Psoas muscle (tissue), 8 donors: Measurements from ENCODE around the gene MRPS24. TPM values are rescaled to one million over a fixed set of nuclear protein-coding genes. Genes with fewer than 3 reads are reported as not detected.

Source experiments
- ATAC-seq, 4 donors: fragments of 200-7000 bp; cut with Tn5 transposase; one replicate each; pipeline ENCODE4 v1.9.1; 2020; ENCODE audit warnings: moderate library complexity in 3 of 4, mild to moderate bottlenecking in 2 of 4
- DNase-seq, 2 donors: peaks; one replicate each; pipeline ENCODE4 v3.0.0-alpha.2; 2020
- H3K27ac ChIP-seq: fragments of 200-600 bp; one replicate; pipeline ENCODE4 v1.8.0; 2022
- H3K27me3 ChIP-seq, 3 donors: fragments of 200-600 bp in 1 of 3; one replicate each; pipeline versions ENCODE4 v1.6.1 to v1.8.0; 2013 to 2022; ENCODE audit warnings: low read length in 2 of 3, mild to moderate bottlenecking in 2 of 3, moderate library complexity in 1 of 3; ENCODE audit not compliant: insufficient read depth in 3 of 3
- H3K36me3 ChIP-seq, 2 donors: fragments of 200-600 bp in 1 of 2; one replicate each; pipeline versions ENCODE4 v1.6.1 to v1.8.0; 2013 to 2022; ENCODE audit warnings: low read depth in 1 of 2, mild to moderate bottlenecking in 1 of 2, moderate library complexity in 1 of 2; ENCODE audit not compliant: insufficient read depth in 1 of 2
- H3K4me1 ChIP-seq: fragments of 200-600 bp; one replicate; pipeline ENCODE4 v1.8.0; 2022
- H3K4me3 ChIP-seq: fragments of 200-600 bp; one replicate; pipeline ENCODE4 v1.8.0; 2022; ENCODE audit warnings: mild to moderate bottlenecking
- H3K9me3 ChIP-seq: fragments of 200-600 bp; one replicate; pipeline ENCODE4 v1.8.0; 2022
- WGBS, 3 donors: extraction: QIAGEN DNeasy Blood & Tissue Kit; methylation state at CpG; one replicate each; pipeline versions ENCODE4 v1.1.6 to v1.1.7; 2013; 5-methylcytosine and 5-hydroxymethylcytosine counted together
- intact Hi-C, 2 donors: fragments of 100-400 bp; cut with DNase I; formaldehyde crosslinking; loops; one replicate each; pipeline versions ENCODE4 v1.11.0 to v1.14.2; 2022
- polyA plus RNA-seq, 3 donors: library from polyadenylated mRNA; stranded (reverse); fragments of 200-250 nt; gene quantifications; one replicate each; pipeline ENCODE4 v1.2.3, GENCODE V29; 2013
- total RNA-seq, 4 donors: library from RNA; stranded (reverse); fragmentation: NEBNext Ultra II Directional in 2 of 4; extraction: Animal tissue kit (Norgen Biotek cat#: 25700) in 2 of 4; gene quantifications; one replicate each; pipeline versions ENCODE4 v1.2.1 to v1.2.4, GENCODE V29; 2021 to 2023
- TF ChIP-seq, protein P1 (sequence below): fragments of 200-600 bp; IDR thresholded peaks from one replicate; pipeline ENCODE4 v1.8.0; 2022; ENCODE audit warnings: antibody characterized with exemption
- donor health status: healthy with polysubstance abuse.
- donor health status: DM: no; HTN: no; CAD: no; lungs with moderate emphysema.
- donor health status: Bipolar disorder and iron deficiency.
- donor health status: healthy.
- donor health status: DM: yes; HTN: yes; CAD: no.
- donor health status: DM: no; HTN: no; CAD: no.
- donor health status: DM: no; HTN: no; CAD: no.
- donor health status: DM: yes; HTN: yes; CAD: no.

The MRPS24 gene
- total and polyA plus RNA-seq, 7 donors, result 173 to 430 (median 200) TPM

DNA sequence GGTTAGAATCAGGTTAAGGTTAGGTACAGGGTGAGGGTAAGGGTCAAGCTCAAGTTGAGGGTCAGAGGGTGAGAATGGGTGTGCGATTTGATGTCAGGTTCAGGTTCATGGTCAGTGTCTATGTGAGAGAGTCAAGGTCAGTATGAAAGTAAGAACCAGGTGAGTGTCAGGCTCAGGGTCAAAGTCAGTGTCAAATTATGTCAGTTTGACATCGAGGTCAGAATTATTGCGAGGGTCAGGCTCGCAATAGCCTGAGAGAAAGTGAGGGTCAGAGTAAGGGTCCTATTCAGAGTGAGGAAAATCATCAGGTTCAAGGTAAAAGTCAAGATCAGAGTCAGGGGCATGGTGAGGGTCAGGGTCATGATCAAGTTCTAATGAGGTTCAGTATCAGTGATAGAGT, 13.0 kb downstream of the MRPS24 start:
- intact Hi-C loops, result no loop called here
- Histone ChIP-seq H3K4me1 (no peaks in the 10 kb centered on the region), H3K36me3 (no peaks in the 10 kb centered on the region), H3K4me3 (no peak overlapping the region), H3K9me3 (no peaks in the 10 kb centered on the region), H3K27ac (no peak overlapping the region), H3K27me3 (no peaks in the 10 kb centered on the region)
- TF ChIP-seq, protein P1, sequence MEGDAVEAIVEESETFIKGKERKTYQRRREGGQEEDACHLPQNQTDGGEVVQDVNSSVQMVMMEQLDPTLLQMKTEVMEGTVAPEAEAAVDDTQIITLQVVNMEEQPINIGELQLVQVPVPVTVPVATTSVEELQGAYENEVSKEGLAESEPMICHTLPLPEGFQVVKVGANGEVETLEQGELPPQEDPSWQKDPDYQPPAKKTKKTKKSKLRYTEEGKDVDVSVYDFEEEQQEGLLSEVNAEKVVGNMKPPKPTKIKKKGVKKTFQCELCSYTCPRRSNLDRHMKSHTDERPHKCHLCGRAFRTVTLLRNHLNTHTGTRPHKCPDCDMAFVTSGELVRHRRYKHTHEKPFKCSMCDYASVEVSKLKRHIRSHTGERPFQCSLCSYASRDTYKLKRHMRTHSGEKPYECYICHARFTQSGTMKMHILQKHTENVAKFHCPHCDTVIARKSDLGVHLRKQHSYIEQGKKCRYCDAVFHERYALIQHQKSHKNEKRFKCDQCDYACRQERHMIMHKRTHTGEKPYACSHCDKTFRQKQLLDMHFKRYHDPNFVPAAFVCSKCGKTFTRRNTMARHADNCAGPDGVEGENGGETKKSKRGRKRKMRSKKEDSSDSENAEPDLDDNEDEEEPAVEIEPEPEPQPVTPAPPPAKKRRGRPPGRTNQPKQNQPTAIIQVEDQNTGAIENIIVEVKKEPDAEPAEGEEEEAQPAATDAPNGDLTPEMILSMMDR, result no peak
- ATAC-seq (no peak), DNase-seq (no peak)
- 90 to 94% (median 91%) methylated on average over 4 of the region's 4 CpGs for WGBS, 3 donors

DNA sequence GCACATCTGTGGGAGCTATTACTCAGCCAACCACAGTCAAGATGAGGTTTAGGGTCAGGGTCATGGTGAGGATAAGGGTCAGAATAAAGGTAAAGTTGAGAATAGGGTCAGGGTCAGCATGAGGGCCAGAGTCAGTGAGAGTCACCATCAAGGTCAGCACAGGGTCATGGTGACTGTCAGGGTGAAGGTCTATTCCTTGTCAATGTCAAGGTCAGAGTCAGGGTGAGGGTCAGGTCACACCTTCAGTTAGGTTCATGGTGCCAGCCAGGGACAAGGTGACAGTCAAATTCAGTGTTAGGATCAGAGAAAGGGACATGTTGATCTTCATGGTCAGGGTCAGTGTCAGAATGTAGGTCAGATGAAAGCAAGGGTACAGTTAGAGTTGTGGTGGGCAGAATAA, 14.1 kb downstream of the MRPS24 start:
- intact Hi-C loops, result no loop called here
- Histone ChIP-seq H3K27me3 (no peaks in the 10 kb centered on the region), H3K36me3 (no peaks in the 10 kb centered on the region), H3K9me3 (no peaks in the 10 kb centered on the region), H3K27ac (no peak overlapping the region), H3K4me1 (no peaks in the 10 kb centered on the region), H3K4me3 (no peak overlapping the region)
- no peak for ATAC-seq
- TF ChIP-seq, protein P1, result no peak
- DNase-seq, result no peak

DNA sequence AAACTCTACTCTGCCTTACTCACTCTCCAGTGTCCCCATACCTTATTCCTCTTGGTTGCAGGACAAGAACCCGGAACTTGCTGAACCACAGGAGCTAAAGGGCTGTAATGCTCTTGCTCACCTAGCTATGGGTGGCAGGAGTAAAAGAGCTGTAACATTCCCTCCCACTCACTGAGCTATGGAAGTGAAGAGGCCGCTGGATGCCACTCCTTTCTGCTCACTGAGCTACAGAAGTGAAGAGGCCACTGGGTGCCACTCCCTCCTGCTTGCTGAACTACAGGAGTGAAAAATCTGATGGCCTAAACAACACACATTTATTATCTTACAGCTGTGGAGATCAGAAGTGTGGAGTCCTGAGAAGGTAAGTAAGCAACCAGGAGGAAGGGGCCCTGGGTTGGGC, 17.5 kb downstream of the MRPS24 start:
- Histone ChIP-seq H3K36me3 (no peaks in the 10 kb centered on the region), H3K27ac (no peak overlapping the region), H3K4me1 (no peaks in the 10 kb centered on the region), H3K27me3 (no peaks in the 10 kb centered on the region), H3K4me3 (no peak overlapping the region), H3K9me3 (no peaks in the 10 kb centered on the region)
- ATAC-seq, result no peak
- 81 to 88% (median 86%) methylated on average over 2 of the region's 2 CpGs for WGBS, 3 donors
- intact Hi-C loops, result no loop called here
- no peak for DNase-seq
- TF ChIP-seq, protein P1, result no peak

DNA sequence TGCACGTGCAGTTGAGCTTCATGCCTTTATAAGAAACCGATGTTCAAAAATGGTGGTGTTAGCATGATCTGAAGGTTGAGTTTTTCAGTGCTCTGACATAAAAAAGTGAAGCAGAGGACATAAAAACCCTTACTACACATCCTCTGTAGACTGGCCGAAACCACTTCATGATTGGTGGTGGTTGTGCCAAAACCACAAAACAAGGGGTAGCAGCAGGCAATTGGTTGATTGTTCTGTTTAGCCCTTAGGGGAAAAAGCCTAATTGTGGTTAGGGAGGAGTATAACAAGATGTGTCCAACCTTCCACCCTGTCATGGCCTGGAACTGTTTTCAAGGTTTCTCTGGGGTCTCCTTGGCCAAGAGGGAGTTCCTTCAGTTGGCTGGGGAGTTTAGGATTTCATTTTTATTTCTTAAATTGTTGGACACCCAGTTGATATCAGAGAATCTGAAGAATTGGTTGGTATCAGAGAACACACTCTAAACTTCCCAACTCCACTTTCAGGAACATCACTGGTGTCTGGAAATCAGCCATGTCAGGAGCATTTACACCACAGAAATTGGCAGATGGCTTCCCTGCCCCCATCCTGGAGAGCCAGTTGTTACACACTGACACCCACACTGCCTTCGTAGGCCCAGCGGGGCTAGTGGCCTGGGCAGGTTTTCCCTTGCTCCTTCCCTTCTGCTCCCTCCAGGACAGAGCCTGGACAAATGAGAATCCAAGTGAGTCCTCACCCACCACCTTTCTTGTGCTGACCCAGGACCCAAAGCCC, 18.8 kb downstream of the MRPS24 start:
- TF ChIP-seq, protein P1, result no peak
- no peak overlapping the region for H3K4me3 ChIP-seq
- WGBS, 3 donors, result 90 to 93% (median 91%) methylated on average over 5 of the region's 5 CpGs
- no peaks in the 10 kb centered on the region for H3K27me3 ChIP-seq
- intact Hi-C loops, result no loop called here
- no peak for ATAC-seq
- no peak overlapping the region for H3K27ac ChIP-seq
- no peaks in the 10 kb centered on the region for H3K4me1 ChIP-seq
- H3K9me3 ChIP-seq, result no peaks in the 10 kb centered on the region
- H3K36me3 ChIP-seq, result no peaks in the 10 kb centered on the region
- DNase-seq, result no peak

DNA sequence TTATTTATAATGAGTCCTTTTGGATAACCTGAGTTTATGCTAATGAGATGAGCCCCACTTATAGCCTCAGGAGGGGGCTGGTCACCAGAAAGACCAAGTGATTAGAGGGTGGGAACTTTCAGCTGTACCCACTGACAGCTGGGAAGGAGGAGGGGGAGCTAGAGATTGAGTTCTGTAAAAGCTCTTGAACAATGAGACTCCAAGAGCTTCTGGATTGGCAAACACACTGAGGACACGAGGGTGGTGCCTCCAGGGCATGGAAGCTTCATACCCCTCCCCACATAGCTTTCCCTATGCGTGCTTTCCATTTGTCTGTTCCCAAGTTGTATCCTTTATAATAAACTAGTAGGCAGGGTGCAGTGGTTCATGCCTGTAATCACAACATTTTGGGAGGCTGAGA, 20.3 kb downstream of the MRPS24 start:
- H3K36me3 ChIP-seq, result no peaks in the 10 kb centered on the region

More for the DNA sequence above, 20.3 kb downstream of the MRPS24 start:
- H3K4me3 ChIP-seq, result no peak overlapping the region
- H3K27ac ChIP-seq, result no peak overlapping the region
- H3K27me3 ChIP-seq, result no peaks in the 10 kb centered on the region
- ATAC-seq, result no peak
- H3K4me1 ChIP-seq, result no peaks in the 10 kb centered on the region
- no peak for DNase-seq
- TF ChIP-seq, protein P1, result no peak
- H3K9me3 ChIP-seq, result no peaks in the 10 kb centered on the region
- 49 to 54% (median 51%) methylated on average over 2 of the region's 2 CpGs for WGBS, 3 donors
- intact Hi-C loops, result no loop called here
